ENCODE data around the gene GUCD1. TPM values are rescaled to one million over a fixed set of nuclear protein-coding genes. Genes with fewer than 3 reads are reported as not detected.

The GUCD1 gene
- total and polyA plus RNA-seq, 9 of the 15 experiments (the other 6 are each of a cell fraction or from before 2014, with no cell fraction given), result 31.5 to 67.8 (median 50.3) TPM

DNA sequence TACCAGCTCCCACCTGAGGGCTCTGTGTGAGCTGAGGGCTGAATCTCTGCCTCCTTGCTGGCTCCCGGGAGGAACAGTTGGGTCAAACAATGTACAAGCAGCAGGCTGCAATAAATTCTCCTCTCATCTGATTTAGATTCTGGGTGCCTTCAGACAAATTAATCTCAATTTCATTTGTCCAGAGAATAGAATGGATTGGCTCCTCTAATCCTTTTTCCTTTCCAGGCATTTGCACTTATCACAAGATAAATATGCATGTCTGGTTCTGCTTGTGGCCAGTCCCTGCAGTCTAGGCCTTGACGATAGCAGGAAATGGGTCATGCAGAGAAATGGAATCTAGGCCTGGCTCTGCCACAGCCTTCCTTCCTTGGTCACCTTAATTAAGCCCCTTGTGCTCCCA lies 31.1 kb downstream of the GUCD1 start:
- POLR2A ChIA-PET, result no interaction called here
- H3K27me3 ChIP-seq (ENCODE audit: control insufficient read depth in 2 of 2, insufficient read depth in 2 of 2, low read length in 2 of 2), result no peaks in the 10 kb centered on the region; a peak in 2 of 5 replicates
- CTCF ChIA-PET (ENCODE audit: low intra/inter-chr PET ratio), result no interaction called here
- no peaks in the 10 kb centered on the region for H3K9me3 ChIP-seq (replicated peaks; ENCODE audit: control insufficient read depth, insufficient read depth, low read depth, low read length)
- no peak overlapping the region for H2AFZ ChIP-seq (ENCODE audit: low read depth, low read length)
- H3K9ac ChIP-seq (ENCODE audit: insufficient read depth in 1 of 2, low read depth in 2 of 2, low read length in 2 of 2), result no peak overlapping the region
- intact Hi-C loops (cut with micrococcal nuclease) (loop anchor here (10.0 kb wide), 2 partner anchors 199 to 339 kb away; partner anchors contain the start of gene SUSD2), in situ Hi-C loops (cut with MboI) (loop anchor here (5.0 to 25.0 kb wide), 2 partner anchors 202 to 562 kb away; partner anchors contain the start of genes DDT, DDTL and GSTT2B)
- no peak overlapping the region for H3K4me3 ChIP-seq
- 22% methylated on average over 1 of the region's 2 CpGs for WGBS (ENCODE audit: insufficient coverage, low coverage, missing lambda C conversion rate)
- H3K79me2 ChIP-seq (ENCODE audit: control insufficient read depth, insufficient read depth, low read length), result no peaks in the 10 kb centered on the region
- no peaks in the 10 kb centered on the region; a peak in 1 of 5 replicates for H3K4me1 ChIP-seq (replicated peaks in 1 of 2; ENCODE audit: control insufficient read depth in 2 of 2, insufficient read depth in 2 of 2, low read length in 2 of 2)
- ATAC-seq, result no peak
- DNase-seq (ENCODE audit: extremely low read depth in 1 of 4, low spot score in 3 of 4), result no peak
- no peak overlapping the region for H3K4me2 ChIP-seq (ENCODE audit: insufficient read depth, low read length)
- no peaks in the 10 kb centered on the region for H3K36me3 ChIP-seq (ENCODE audit: control insufficient read depth, insufficient read depth, low read length)
- 0 out of 2 replicates have a peak, but pooled peaks cover 6% of the 10 kb centered on the region for H4K20me1 ChIP-seq (replicated peaks; ENCODE audit: control insufficient read depth, insufficient read depth, low read length)
- no TSS peak for BruUV-seq (replicated peaks)
- H3K27ac ChIP-seq (ENCODE audit: extremely low read depth, low read depth, low read length), result no peak overlapping the region
- H3K9me1 ChIP-seq (ENCODE audit: control insufficient read depth, insufficient read depth, low read length), result no peaks in the 10 kb centered on the region
- FAIRE-seq, result no peak
- TF ChIP-seq TEAD2 (tag; IDR thresholded peaks at IDR 0.05), result no peak
- TF ChIP-seq, protein P1, sequence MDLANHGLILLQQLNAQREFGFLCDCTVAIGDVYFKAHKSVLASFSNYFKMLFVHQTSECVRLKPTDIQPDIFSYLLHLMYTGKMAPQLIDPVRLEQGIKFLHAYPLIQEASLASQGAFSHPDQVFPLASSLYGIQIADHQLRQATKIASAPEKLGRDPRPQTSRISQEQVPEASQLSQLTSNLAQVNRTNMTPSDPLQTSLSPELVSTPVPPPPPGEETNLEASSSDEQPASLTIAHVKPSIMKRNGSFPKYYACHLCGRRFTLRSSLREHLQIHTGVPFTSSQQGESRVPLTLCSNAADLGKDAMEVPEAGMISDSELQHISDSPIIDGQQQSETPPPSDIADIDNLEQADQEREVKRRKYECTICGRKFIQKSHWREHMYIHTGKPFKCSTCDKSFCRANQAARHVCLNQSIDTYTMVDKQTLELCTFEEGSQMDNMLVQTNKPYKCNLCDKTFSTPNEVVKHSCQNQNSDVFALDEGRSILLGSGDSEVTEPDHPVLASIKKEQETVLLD (IDR thresholded peaks at IDR 0.05), result no peak
- TF ChIP-seq SMAD1 (IDR thresholded peaks at IDR 0.05; ENCODE audit: low read depth, low read length, partially characterized antibody), result no peak
- no peak for TF ChIP-seq ELF4 (CRISPR knock-in tag; IDR thresholded peaks at IDR 0.05)
- TF ChIP-seq XRCC3 (IDR thresholded peaks at IDR 0.05), result no peak
- TF ChIP-seq CEBPB (tag; IDR thresholded peaks at IDR 0.05), result no peak
- no peak for TF ChIP-seq ZNF444 (CRISPR knock-in tag; IDR thresholded peaks at IDR 0.05)
- TF ChIP-seq, protein P2, sequence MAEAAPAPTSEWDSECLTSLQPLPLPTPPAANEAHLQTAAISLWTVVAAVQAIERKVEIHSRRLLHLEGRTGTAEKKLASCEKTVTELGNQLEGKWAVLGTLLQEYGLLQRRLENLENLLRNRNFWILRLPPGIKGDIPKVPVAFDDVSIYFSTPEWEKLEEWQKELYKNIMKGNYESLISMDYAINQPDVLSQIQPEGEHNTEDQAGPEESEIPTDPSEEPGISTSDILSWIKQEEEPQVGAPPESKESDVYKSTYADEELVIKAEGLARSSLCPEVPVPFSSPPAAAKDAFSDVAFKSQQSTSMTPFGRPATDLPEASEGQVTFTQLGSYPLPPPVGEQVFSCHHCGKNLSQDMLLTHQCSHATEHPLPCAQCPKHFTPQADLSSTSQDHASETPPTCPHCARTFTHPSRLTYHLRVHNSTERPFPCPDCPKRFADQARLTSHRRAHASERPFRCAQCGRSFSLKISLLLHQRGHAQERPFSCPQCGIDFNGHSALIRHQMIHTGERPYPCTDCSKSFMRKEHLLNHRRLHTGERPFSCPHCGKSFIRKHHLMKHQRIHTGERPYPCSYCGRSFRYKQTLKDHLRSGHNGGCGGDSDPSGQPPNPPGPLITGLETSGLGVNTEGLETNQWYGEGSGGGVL (CRISPR knock-in tag; IDR thresholded peaks at IDR 0.05), result no peak
- TF ChIP-seq ZFP30 (CRISPR knock-in tag; IDR thresholded peaks at IDR 0.05; ENCODE audit: borderline replicate concordance), result no peak
- no peak for TF ChIP-seq ZNF124 (CRISPR knock-in tag; IDR thresholded peaks at IDR 0.05)
- TF ChIP-seq SNIP1 (IDR thresholded peaks at IDR 0.05; ENCODE audit: low read depth), result no peak
- TF ChIP-seq SMARCB1 (IDR thresholded peaks at IDR 0.05; ENCODE audit: insufficient read length, low read depth), result no peak
- TF ChIP-seq GABPB1 (CRISPR knock-in tag; IDR thresholded peaks at IDR 0.05), result no peak
- TF ChIP-seq MTA2 (IDR thresholded peaks at IDR 0.05; ENCODE audit: low read depth), result no peak
- no peak for TF ChIP-seq MEF2D (tag; conservative IDR thresholded peaks at IDR 0.05; ENCODE audit: low read depth)
- TF ChIP-seq, protein P3, sequence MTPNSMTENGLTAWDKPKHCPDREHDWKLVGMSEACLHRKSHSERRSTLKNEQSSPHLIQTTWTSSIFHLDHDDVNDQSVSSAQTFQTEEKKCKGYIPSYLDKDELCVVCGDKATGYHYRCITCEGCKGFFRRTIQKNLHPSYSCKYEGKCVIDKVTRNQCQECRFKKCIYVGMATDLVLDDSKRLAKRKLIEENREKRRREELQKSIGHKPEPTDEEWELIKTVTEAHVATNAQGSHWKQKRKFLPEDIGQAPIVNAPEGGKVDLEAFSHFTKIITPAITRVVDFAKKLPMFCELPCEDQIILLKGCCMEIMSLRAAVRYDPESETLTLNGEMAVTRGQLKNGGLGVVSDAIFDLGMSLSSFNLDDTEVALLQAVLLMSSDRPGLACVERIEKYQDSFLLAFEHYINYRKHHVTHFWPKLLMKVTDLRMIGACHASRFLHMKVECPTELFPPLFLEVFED (CRISPR knock-in tag; conservative IDR thresholded peaks at IDR 0.05), result no peak
